ENCODE results near the gene GDAP1L1.

The GDAP1L1 gene

DNA sequence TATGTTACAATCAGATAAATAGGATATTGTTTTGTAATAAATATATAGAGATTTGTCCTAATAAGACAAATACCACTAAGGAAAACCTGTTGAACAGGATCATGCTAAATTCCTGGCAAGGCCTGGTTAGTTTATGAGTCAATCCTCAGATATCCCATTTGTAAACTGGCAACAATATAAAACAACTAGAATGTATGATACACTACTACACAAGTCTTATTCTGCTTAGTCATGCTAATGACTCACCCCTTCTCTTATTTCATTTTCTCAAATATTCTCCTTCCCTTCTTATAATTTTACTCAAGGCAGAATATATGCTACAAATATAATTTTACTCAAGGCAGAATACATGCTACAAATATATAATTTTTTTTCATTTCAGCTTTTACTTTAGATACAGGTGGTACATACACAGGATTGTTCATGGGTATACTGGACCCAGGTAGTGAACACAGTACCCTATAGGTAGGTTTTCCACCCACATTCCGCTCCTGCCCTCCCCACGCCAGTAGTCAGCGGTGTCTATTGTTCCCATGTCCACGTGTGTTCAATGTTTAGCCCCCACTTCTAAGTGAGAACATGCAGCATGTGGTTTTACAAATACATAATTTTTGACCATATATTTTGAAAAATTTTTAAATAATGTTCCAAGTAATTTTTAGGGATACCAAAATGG lies 42.8 kb upstream of the GDAP1L1 start:
- TF ChIP-seq, protein P1, sequence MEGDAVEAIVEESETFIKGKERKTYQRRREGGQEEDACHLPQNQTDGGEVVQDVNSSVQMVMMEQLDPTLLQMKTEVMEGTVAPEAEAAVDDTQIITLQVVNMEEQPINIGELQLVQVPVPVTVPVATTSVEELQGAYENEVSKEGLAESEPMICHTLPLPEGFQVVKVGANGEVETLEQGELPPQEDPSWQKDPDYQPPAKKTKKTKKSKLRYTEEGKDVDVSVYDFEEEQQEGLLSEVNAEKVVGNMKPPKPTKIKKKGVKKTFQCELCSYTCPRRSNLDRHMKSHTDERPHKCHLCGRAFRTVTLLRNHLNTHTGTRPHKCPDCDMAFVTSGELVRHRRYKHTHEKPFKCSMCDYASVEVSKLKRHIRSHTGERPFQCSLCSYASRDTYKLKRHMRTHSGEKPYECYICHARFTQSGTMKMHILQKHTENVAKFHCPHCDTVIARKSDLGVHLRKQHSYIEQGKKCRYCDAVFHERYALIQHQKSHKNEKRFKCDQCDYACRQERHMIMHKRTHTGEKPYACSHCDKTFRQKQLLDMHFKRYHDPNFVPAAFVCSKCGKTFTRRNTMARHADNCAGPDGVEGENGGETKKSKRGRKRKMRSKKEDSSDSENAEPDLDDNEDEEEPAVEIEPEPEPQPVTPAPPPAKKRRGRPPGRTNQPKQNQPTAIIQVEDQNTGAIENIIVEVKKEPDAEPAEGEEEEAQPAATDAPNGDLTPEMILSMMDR (IDR thresholded peaks at IDR 0.05; ENCODE audit: low read depth, low read length) = no peak
- DNase-seq = no peak
- no peaks in the 10 kb centered on the region for H3K27me3 ChIP-seq (ENCODE audit: insufficient read depth, low read depth, severe bottlenecking)
- peaks cover 57% of the 10 kb centered on the region for H3K36me3 ChIP-seq
- no peak overlapping the region for H3K27ac ChIP-seq
- no peaks in the 10 kb centered on the region for H3K9me3 ChIP-seq (ENCODE audit: severe bottlenecking)
- H3K4me3 ChIP-seq (ENCODE audit: low read depth, low read length) = no peak overlapping the region

DNA sequence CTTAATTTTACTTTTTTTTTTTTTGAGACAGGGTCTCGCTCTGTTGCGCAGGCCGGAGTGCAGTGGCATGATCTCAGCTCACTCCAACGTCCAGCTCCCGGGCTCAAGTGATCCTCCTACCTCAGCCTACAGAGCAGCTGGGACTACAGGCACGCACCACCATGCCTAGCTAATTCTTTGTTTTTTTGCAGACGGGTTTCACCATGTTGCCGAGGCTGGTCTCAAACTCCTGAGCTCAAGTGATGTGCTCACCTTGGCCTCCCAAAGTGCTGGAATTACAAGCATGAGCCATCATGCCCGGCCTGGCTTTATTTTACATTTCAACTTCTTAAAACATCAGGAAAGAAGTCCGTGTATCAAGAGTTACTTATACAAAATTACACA lies 42.3 kb upstream of the GDAP1L1 start:
- Histone ChIP-seq H3K27ac (no peak overlapping the region), H3K9me3 (ENCODE audit: severe bottlenecking) (no peaks in the 10 kb centered on the region), H3K36me3 (peaks cover 52% of the 10 kb centered on the region), H3K27me3 (ENCODE audit: insufficient read depth, low read depth, severe bottlenecking) (no peaks in the 10 kb centered on the region), H3K4me3 (ENCODE audit: low read depth, low read length) (no peak overlapping the region)
- TF ChIP-seq, protein P1 (IDR thresholded peaks at IDR 0.05; ENCODE audit: low read depth, low read length) = no peak
- no peak for DNase-seq

DNA sequence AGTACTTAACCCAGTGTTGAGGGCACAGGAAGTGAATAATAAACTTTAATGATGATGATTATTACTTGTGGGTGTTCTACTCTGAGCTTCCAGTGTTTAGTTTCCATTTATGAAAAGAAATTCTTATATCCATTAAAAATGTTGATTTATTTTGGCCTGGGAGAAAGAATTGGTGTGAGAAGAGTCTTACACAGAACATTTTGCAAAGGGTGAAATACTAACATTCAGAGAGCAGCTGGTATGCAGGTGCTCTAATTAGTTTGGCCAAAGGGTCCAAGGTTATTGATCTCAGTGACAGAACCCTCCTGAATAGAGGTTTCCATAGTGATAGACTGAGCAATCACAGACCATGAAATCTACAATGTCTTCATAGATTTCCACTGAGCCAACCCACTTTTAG lies 41.0 kb upstream of the GDAP1L1 start:
- H3K36me3 ChIP-seq = peaks cover 43% of the 10 kb centered on the region

DNA sequence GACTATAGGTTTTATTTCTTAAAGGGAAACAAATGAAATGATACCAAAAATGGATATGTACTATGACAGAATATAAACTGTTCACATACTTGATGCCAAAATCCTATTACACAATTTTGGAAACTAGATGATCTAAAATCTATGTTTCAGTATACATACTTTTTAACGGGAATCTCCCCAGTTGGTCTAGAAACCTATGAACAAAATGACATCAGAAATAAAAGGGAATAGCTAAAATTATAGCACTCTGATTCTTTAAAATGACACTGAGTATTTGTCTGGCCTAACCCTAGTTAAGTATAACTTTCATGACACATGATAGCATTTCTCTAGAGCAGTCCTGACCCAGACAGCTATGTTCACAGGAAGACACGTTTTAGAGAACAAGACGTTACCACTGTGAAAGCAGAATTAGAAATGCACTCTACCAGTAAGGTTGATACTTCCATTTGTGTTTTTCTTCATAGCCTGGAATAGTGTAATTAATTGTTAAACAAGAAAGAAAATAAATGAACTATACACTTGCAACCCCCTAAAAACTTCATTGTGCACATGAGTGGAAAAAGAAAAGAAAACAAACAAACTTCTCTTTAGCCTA lies 39.9 kb upstream of the GDAP1L1 start:
- TF ChIP-seq, protein P1 (IDR thresholded peaks at IDR 0.05; ENCODE audit: low read depth, low read length) = no peak
- no peaks in the 10 kb centered on the region for H3K9me3 ChIP-seq (ENCODE audit: severe bottlenecking)
- peaks cover 33% of the 10 kb centered on the region for H3K36me3 ChIP-seq
- no peak for DNase-seq
- H3K27ac ChIP-seq = no peak overlapping the region
- no peaks in the 10 kb centered on the region for H3K27me3 ChIP-seq (ENCODE audit: insufficient read depth, low read depth, severe bottlenecking)
- no peak overlapping the region for H3K4me3 ChIP-seq (ENCODE audit: low read depth, low read length)

More for the DNA sequence above, 41.0 kb upstream of the GDAP1L1 start:
- Histone ChIP-seq H3K9me3 (ENCODE audit: severe bottlenecking) (no peaks in the 10 kb centered on the region), H3K27ac (no peak overlapping the region), H3K27me3 (ENCODE audit: insufficient read depth, low read depth, severe bottlenecking) (no peaks in the 10 kb centered on the region), H3K4me3 (ENCODE audit: low read depth, low read length) (no peak overlapping the region)
- TF ChIP-seq, protein P1 (IDR thresholded peaks at IDR 0.05; ENCODE audit: low read depth, low read length) = no peak
- no peak for DNase-seq

DNA sequence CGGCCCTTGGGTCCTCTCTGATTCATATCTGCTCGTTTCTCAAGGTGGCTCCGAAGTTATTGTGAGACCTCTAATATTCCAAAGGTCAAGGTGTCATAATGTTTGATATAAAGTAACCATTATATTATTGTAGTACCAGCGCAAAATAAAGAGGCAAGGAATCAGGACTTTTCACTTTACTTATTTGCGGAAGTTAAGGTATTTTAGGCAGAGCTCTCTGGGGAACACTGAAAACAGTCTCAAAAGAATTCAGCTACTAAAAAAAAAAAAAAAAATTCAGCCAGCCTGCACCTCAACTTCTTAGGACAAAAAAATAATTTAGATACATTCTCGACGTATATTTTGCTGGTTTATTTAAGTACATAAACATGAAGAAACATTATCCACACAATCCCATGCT lies 38.9 kb upstream of the GDAP1L1 start:
- Histone ChIP-seq H3K36me3 (peaks cover 23% of the 10 kb centered on the region), H3K27ac (no peak overlapping the region), H3K27me3 (ENCODE audit: insufficient read depth, low read depth, severe bottlenecking) (no peaks in the 10 kb centered on the region), H3K4me3 (ENCODE audit: low read depth, low read length) (no peak overlapping the region), H3K9me3 (ENCODE audit: severe bottlenecking) (no peaks in the 10 kb centered on the region)
- TF ChIP-seq, protein P1 (IDR thresholded peaks at IDR 0.05; ENCODE audit: low read depth, low read length) = no peak
- no peak for DNase-seq

Measured in WERI-Rb-1 (cell line).